Stimulated activated CD4-positive, alpha-beta T cell treated with anti-CD3 and anti-CD28 coated beads, Interleukin-15, amount 100 ng/mL, for 1 hour (primary cell): Measurements from ENCODE around the gene KIF1B.
"Not testable (repeated sequence)": the region's sequence is repeated elsewhere in the genome, so short reads cannot be mapped to it uniquely, and the experiment has no call there.

Experiments used
- DNase-seq, 2 donors: peaks; one replicate each; pipeline ENCODE4 v3.0.0-alpha.2; 2020; ENCODE audit warnings: low read depth in 1 of 2, low spot score in 1 of 2

KIF1B gene

GRCh38 chr1:10325521-10325920 is 115.2 kb downstream of the KIF1B start:
- no peak for DNase-seq

GRCh38 chr1:10326251-10326650 is 115.9 kb downstream of the KIF1B start:
- no peak for DNase-seq

DNA sequence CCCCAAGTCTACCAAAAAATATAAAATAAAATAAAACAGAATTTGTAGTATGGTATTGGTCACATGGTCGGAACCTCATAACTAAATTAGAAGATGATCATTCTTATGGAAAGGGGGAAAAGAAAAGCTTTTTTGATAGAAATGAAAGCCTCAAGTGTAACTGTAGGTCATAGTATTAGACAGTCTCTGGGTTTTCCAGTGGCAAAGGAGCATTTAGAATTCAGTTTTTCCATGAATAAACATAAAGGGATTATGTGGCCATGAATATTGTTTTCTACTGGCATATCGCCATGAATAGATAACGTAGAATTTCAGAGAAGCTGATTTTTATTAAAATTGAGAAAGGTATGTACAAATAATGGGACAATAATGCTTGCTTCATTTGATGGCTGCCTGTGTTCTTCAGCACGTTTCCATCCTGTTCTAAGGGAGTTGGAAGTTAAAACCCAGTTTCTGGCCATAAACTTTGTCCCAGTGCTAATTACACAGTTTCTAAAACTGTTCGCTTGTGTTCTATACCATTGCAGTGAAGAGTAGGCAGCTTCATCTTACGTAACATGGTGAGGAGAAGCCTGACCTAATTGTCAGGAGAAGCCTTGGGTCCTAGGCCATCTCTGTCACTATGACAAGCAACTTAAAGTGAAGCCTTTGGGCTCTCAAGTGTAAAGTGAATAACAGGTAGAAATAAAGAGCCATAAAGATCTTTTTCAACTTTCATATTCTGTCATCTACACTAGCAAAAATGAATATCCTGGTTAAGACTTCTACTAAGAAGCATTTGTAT is 118.0 kb downstream of the KIF1B start:
- DNase-seq, result no peak

GRCh38 chr1:10337436-10337835 is 127.1 kb downstream of the KIF1B start:
- DNase-seq, result no peak

DNA sequence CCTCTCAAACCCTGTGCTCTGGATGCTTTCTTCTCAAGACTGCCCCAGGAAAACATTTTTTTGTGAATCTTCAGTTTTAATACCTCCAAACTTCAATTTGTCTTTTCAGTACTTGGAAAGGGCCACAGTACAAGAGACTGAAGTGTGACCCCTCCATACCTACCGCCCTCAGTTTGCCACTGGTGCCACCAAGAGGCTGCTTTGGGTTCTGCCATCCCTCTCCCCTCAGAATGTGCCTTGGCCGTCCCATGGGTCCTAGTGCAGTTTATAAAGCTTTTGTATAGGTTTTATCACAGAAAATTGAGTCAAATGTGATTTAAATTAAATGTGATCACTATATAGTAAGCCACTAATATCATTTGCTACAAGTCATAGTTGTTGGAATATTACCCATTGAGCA is 127.7 kb downstream of the KIF1B start:
- DNase-seq, result peak in 1 of 2 donors; percentile 8

GRCh38 chr1:10338611-10339010 is 128.2 kb downstream of the KIF1B start:
- no peak for DNase-seq

- no peak for DNase-seq
These were observed 128.7 kb downstream of the KIF1B start for GRCh38 chr1:10339036-10339567.

DNA sequence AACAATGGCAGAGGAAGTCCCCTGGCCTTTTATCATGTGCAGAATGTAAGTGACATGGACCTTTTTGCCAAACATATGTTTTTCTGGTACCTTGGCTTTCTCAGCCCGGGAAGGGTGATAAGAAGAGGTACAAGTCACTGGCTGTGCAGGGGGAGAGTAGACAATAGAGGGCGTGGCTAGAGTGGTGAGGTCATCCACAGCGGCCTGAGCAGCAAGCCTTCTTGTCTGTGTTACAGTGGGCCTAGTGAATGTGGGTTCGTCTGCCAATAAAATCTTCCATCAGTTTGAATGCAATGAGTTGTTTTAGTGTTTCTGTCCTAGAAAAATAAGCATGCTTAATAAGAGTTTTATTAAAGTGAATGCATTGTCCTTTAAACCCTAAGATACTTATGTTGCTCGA is 129.4 kb downstream of the KIF1B start:
- DNase-seq, result no peak

DNA sequence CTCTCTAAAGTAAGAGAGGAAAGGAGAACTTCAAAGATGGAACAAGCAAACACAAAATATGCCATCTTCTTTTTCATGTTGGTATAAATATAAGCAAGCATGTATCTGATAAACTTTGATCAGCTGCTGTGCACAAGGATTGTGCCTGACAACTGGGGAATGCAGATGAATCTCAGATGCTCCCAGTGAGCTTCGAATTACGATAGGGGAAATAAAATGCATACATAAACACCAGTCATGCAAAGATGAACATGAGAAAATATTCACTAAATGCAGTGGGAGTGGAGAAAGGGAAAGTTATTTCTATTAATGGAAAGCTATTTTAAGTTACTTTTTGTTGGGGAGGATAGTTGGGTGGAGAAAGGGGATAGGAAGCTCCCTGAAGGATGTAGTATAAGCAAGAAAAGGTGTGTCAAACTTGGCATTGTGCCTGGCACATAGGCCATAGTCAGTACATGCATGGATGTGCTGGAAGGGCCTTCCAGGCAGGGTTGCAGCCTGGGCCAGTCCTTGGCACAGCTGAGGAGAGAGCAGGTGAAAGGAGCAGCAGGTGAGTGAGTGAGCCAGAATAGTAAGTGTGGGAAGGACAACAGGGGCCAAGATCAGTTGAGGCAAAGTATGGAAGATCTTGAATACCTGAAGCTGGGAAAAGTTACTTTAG is 130.7 kb downstream of the KIF1B start:
- DNase-seq, result no peak

DNA sequence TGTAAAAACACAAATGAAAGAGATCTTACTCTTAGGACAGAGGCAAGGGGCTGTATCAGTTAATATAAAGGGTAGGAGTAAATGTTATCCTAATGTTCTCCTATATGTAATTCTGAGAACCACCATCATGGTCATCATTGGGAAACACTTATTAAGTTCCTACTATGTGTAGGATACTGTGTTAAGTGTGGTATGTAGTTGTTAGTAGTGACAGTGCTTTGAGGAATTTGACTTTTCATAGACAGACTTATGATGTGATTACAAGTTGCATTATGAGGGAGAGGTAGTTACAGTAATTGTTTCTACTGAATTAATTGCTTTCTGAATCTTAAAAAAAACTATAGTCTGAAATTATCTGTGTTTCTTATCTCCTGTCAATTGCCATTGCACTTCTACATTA is 136.7 kb downstream of the KIF1B start:
- DNase-seq, result no peak

- no peak for DNase-seq
These were observed 142.9 kb downstream of the KIF1B start for GRCh38 chr1:10353282-10353681.

- no peak for DNase-seq
These were observed 143.3 kb downstream of the KIF1B start for GRCh38 chr1:10353693-10354092.

GRCh38 chr1:10360045-10360444 is 149.7 kb downstream of the KIF1B start:
- DNase-seq, result no peak

DNA sequence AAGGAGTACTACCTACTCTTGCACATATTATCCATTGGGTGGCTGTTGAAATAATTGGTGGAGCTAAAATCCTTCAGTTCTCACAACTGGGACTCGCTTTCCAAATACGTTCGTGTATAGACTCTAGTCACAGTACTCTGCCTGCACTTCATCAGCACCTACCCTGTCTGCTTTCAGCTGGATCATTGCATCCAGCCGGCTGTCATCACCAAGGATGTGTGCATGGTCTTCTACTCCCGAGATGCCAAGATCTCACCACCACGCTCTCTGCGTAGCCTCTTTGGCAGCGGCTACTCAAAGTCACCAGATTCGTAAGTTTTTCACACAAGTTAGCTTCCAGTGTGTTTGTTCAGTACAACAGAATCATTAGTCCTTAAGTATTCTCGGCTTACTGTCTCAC is 151.1 kb downstream of the KIF1B start:
- DNase-seq, result no peak

DNA sequence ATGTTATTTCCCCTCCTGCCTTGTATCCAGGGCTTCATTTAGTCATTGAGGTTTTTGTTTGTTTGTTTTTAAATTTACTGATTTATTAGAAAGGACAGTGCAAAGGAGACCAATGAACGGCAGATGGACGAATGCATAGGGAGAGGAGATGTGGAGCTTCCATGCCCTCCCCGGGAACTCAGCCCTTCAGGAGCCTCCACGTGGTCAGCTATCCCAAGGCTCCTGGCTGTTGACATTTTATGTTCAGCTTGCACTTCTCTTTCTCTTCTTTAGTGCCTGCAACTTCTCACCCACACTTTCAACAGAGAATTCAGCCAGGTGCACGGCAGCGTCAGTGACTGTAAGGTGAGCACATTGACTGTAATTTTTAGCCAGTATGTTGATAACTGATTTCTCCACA is 157.8 kb downstream of the KIF1B start:
- no peak for DNase-seq

DNA sequence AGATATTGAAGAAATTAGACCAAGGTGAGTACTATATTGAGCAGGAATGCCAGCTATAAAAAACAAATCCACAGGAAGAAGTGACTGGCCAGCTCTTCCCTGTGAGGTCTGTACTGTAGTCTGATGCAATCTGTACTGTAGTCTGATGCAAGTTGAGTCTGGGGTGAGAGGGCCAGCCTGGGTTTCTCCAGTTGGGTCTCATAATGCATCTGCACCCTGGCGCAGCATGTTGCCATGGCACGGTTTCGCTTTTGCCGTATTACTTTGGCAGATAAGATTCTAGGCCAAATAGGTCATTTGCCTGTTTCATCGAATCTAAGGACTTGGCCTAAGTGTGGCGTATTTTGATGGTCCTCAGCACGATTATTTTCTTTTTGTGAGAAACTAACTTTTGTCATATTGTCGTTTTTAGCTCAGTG is 164.1 kb downstream of the KIF1B start:
- DNase-seq, result no peak

DNA sequence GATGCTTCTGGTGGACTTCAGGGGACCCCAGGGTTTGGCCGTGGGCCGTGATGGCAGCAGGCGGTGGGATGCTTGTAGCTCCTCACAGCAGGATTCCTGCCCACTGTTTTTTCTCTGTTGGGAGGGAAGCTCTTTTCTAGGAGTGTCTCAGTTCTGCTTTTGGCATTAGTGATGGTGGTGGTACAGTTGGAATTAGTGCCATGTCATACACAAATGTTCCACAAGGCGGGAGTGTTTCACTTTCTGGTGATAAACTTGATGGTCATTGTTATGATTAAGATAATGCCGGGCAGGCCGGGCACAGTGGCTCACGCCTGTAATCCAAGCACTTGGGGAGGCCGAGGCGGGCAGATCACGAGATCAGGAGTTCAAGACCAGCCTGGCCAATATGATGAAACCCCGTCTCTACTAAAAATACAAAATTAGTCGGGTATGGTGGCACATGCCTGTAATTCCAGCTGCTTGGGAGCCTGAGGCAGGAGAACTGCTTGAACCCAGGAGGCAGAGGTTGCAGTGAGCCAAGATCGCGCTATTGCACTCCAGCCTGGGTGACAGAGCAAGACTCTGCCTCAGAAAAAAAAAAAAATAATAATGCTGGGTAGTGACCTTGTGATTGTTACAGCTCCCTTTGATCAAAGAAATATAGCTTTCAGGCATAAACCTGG is 167.1 kb downstream of the KIF1B start:
- not testable (repeated sequence) for DNase-seq

GRCh38 chr1:10378081-10378841 is 167.9 kb downstream of the KIF1B start:
- no peak for DNase-seq

DNA sequence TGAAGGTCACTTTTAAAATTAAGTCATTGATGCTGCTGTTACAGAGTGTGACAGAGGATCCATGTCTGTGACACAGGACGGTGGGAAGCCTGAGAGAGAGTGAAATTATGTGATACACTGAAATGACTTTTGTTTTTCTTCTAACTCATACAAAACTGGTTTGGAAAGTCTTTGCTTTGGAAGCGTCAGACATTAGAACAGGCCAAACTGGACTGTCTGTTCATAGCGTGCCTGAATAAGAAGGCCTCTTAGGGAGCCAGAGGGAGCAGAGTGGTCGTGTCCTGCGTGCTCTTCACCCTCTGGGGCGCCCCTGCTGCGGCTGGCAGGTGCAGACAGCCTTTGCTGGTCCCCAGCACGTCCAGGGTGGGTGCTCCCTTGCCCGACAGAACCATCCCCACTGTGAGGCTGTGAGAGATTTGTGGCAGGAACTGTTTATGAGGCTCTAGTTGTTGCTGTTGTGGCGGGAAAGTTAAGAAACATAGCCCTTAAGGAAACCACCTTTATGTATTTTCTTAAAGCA is 168.8 kb downstream of the KIF1B start:
- no peak for DNase-seq

- no peak for DNase-seq
These were observed 169.3 kb downstream of the KIF1B start for GRCh38 chr1:10379676-10380075.
